ENCODE data around the gene TCF7L2.

The TCF7L2 gene

DNA sequence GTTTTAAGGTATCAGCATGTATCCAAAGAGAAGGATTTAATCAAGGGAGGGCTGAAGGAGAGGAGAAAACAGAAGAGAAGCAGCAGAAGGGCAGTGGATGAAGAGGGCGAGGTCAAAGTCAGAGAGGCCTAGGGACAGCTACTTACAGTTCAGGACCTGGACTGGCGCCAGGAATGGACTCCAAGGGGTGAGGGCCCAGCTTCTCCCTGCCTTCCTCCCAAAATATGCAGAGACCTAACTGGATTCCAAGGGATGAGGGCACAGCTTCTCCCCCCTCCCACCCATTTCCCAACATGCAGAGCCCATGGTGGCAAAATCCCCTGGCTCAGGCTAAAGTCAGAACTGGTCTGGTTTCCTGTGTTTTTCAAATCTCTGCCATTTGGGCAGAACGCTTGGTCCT is 3.4 kb upstream of the TCF7L2 start:
- DNase-seq (ENCODE audit: low read depth in 2 of 2) = no peak

DNA sequence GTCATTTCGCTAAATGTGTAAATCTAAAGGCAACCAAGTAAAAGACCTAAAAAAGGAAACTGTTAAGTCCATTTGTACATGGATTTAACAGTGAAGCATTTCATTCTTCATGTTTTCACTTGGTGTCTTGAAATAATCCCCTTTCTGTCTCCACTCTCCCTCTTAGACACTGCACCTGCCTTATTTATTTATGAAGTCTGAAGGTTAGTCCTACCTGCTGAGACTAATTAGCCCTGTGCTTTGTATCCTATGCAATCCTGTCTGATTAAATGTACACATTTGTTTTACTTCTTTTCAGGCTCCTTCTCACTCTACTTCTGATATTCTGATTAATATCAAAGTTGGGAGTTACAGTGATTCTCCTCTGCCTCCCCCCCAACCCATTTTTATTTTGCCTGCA is 1.9 kb upstream of the TCF7L2 start:
- no peak for DNase-seq (ENCODE audit: low read depth in 2 of 2)

DNA sequence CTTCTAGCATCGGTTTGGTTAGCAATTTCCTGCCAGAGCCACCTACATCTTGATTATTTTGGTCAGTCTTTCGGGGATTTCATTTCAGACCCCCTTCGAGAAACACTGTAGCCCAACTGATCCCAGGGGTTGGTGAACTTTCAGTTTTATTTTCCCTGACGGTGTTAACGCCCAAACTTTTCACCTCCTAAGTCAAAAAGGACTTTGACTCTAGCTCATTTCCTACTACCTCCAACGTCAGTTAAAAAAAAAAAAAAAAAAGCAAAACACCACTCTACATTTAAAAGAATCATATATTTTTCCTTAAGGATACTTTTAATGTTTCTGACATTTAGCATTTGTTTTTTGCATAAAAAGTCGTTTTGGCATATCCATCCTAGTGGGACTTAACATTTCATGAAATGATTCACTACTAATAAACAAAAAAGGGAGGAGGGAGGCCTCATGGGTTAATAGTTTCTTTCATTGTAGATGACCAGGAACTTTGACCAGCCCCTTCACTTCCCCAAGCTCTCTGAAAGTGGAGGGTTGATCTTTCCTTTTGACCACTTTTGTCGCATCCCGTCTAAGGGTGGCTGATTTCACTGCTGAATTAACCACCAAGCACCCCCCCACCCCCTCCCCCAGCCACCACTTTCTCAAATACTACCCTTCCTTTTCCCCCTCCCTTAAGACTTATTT is 764 bp upstream of the TCF7L2 start:
- DNase-seq (ENCODE audit: low read depth in 2 of 2) = no peak

DNA sequence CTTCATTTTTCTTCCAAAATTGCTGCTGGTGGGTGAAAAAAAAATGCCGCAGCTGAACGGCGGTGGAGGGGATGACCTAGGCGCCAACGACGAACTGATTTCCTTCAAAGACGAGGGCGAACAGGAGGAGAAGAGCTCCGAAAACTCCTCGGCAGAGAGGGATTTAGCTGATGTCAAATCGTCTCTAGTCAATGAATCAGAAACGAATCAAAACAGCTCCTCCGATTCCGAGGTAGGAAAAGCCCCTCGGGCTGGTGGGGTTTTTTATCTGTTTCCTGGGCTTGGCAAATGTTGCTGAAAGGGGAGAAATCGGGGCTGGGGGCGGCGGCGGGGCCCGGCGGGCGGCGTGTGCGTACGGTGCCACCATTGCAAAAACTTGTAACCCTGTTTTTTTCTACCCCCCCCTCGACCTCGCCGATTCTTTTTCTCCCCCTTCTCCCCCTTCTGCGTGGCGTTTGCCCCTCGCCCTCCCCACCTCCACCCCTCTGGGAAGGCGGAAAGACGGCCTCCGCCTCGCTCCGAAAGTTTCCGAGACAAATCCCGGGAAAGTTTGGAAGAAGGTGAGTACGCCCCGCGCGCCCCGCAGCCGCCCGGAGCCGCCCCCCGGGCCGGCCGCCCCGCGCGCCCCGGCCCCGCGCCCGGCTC is 789 bp downstream of the TCF7L2 start:
- no peak for DNase-seq (ENCODE audit: low read depth in 2 of 2)

DNA sequence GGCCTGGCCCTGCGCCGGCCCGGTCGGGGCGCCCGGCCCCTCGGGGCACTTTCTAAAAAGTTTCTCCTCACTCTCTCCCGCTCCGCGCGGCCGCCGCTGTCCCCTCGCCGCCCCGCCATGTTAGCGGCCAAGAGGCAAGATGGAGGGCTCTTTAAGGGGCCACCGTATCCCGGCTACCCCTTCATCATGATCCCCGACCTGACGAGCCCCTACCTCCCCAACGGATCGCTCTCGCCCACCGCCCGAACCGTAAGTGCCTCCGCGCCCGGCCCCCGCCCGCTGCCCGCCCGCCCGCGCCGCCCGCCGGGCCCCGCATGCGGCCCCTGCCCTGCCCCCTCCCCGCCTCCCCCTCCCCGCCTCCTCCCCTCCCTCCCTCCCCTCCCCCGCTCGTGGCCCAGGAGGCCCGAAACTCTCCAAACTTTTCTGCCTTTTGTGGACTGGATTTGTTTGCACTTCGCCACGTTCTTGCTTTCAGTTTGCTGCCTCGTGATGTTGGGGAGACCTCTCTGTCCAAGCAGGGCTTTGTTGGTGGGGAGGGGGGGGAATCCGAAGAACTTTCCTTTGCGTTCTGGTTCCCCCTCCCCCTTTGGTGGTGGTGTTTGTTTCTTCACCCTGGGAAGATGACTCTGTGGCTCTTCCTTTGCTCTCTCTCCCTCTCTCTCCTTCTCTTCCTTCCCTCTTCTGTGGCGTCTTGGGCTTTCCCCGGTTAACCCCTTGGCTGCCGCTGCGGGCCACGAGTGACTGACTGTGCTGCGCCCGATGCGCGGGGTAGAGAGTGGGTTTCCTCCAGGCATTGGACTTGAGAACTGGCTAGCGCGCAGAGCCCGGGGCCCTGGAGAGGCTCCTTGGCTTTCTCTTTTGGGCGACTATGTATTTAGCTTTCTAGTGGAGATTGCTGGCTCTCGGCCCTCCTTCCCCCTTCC is 1.6 kb downstream of the TCF7L2 start:
- no peak for DNase-seq (ENCODE audit: low read depth in 2 of 2)

DNA sequence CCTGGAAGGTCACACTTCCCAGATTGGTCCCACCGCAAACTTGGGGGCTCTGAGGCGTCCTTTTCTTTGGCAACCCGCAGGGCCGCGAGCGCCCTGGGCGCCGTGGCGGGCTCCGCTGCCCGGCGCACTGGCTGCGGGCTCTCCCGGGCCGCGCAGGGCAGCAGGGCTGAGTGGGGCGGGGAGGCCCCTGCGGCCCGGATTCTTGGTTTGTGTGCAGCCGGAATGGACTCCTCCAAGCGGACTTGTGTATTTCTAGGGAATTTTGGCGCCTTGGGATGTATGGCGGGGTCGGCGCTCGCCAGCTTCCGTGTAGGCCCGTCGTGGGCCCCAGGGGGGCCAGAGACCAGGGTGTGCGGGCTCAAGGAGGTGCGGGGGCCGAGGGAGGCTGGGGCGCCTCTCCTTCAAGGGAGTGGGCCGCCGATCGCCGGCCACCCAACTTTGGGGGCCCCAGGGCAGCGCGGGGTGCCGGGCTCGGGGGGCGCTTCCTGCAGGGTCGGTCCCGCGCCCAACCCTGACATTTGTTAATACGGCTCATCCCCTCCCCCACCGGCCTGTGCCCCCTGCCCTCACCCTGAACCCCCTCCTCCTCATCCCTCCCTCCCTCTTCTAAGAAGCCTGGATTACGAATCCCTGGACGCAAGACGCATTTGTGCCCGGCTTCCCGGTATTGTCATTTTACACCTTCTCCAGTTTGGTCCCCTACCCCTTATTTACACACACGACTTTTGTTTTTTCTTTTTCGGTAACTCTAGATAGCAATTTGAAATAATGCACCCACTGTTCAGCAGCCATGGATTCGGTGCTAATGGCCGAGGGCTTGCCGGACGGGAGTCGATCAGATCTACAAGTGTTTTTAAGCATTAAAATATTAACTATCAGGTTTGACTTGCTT is 2.5 kb downstream of the TCF7L2 start:
- DNase-seq (ENCODE audit: low read depth in 2 of 2) = no peak

DNA sequence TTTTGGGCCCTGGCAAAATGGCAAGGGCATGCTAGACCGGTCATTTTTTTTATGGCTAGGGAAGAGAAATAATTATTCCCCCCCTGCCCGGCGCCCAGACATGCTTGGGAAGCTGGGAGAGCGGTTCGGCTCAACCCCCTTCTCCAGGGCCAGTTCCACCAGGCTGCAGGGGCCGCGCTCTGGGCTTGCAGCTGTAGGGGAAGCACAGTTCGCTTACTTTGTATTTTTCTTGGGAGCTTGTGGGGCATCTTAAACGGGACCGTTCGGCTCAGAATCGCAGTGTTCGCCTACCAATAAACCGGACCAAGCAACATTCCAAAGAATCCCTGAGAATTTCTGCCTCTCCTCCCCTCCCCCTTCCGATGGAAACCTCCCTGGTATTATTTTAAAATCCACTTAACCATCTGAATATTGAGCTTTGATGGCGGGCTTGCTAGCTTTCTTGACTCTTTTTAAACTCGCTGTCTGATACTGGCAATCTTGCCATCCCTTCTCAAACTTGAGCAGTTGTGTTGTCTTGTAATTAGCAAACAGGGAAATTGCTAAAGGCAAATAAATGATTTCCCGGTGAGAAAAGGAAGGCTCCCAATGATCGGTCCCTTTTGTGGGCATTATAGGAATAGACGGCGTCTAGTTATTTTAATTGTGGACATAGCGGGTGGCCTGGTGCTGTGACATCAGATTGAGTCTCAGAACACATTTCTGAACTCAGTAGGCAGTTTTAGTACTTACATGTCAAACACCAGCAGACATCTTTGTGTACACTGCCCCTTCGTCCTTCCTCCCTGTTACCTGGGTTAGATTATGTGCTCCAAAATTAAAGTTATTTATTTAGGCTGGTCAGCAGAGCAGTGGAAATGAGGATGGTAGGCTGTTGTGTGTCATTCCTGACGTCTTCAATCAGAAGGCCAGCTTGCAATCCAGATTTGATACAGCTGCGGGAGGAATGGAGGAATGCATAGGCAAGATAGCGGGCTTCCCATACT is 3.4 kb downstream of the TCF7L2 start:
- no peak for DNase-seq (ENCODE audit: low read depth in 2 of 2)

DNA sequence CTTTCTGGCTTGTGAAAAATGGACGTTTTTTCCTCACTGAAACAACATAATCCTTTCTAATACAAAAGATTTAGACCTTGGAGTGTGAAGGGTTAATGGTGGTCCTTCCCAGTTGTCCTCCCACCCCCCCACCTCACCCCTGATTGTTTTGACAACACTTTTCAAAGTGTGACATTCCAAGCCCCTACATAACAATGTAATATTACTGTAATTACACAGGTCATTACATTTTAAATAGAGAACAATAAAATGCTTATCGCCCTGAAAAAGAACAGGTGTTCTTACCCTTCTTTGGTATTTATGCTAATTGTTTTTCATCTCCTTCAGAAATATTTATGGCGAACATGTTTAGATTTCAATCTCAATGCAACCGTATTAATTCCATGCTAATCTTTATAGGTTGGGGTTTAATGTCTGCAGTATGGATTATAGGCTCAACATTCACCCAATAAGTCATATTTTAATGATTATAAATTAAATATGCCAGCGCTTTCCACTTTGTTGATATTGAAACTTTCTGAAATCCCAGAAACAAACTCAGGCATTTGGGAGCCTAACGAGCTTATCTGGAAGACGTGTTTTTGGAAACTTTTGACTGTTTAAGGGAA is 5.0 kb downstream of the TCF7L2 start:
- DNase-seq (ENCODE audit: low read depth in 2 of 2) = no peak

DNA sequence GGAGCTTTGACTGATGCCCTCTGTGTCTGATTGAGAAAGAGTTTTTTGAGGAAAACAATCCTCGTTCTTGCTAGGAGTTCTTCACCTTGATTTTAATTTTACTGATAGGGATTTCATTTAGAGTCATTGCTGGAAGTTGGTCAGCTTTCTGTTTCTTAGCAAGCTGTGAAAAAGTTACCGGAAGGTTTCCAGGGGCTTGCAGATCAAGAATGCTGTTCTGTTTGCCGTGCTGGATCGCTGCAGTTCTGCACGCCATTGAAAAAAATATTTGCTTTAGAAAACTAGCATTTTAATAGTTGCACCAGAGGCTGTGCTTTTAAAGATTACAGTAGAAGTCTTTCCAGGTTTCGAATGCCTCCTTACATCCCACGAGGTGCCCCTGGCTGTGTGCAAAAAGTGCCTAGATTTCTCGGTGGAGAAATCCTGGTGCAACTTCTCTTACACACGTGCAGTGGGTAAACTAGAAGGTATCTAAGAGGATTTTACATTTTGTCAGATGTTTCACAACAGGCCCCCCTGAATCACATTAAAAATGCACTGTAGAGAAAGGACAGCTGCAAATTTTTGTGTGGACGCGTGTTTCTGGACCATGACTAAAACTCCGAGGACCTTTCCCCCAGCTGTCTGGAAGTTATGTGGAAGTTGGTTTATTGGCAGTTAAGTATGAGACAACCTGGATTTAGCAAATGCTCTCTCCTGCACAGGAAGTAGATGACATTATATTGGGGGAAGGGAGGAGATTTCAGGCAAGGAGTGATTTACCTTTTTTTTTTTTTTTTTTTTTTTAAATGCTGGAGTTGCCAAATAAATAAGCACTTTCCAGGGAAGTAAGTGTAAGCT is 5.8 kb downstream of the TCF7L2 start:
- no peak for DNase-seq (ENCODE audit: low read depth in 2 of 2)

DNA sequence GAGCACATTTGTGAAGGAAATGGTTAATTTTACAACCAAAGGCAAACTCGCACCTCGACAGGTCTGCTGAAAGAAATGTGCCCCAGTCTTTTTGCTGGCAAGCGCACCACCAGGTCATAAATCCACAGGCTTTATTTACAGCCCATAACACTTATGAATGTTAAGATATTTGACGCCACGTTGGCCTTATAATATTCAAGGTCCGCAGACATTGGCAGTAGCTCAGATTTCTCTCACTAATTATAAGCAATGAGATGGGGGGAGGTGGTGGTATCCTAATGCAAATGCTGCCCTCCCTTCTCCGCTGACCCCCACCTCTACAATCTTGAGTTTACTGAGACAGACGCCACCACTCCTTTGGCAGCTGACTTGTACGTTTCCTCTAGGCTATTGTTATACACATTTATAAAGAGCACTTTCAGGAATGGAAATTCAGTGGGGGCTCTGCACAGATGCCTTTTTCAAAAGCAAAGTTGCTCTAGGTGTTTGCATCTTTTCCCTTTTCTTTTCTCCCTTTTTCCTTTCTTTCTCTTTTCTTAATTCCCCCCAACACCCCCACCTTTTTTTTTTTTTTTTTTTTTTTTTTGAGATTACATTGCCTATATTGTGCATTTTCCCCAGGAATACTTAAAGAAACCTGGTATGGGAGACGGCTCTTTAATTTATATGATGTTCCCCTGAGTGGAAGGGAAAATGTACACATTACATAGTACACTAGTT is 6.7 kb downstream of the TCF7L2 start:
- no peak for DNase-seq (ENCODE audit: low read depth in 2 of 2)

DNA sequence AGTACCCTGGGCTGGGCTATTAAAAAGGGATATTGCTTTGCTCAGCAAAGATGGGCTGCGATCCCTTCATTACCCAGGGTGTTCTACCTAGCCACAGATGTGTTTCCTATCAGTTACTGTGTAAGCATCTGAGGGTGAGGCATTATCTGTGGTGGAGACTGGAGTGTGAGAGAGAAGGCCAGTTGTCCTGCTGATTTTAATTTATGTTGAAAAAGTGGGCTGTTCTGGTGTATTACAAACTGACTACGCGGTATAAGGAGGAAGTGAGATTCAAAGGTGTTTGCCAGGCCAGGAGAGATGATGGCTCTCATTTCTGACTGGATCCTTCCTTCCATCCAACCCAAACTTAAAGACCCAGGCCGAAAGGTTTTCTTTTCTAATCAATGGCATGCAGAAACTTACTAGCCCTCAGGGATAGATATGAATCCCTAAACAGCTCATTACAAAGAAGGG is 7.6 kb downstream of the TCF7L2 start:
- no peak for DNase-seq (ENCODE audit: low read depth in 2 of 2)

DNA sequence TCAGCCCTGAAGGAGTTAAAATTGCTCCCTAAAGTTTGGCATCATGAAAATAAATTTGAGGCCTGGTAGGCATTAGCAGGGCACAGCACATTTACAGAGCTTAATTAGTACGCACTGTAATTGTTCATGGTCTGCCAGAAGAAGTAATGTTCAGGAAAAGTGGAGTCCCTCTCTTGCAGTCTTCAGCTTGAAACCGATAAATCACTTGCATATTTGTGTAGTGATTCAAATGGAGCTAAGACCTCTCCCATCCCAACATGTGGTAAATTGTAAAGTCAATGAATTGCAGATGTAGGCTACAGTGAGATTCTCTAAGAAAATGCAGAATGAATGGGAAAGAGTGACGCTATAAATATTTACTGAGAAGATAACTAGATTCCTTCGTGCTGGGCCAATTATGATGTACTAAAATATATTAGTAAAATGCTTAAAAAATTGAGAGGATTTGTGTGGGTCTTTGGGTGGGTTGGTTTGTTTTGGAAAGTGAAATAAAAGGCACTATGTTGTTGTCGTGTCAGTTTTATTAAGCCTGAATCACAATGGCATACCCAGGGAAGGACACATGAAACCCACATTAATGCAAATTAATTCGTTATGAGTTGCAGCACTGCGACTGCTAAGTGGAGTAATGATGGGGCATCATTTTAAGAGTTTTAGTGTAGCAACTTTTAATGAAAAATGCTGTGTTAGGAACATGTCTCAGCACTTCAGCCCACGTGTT is 8.4 kb downstream of the TCF7L2 start:
- no peak for DNase-seq (ENCODE audit: low read depth in 2 of 2)

DNA sequence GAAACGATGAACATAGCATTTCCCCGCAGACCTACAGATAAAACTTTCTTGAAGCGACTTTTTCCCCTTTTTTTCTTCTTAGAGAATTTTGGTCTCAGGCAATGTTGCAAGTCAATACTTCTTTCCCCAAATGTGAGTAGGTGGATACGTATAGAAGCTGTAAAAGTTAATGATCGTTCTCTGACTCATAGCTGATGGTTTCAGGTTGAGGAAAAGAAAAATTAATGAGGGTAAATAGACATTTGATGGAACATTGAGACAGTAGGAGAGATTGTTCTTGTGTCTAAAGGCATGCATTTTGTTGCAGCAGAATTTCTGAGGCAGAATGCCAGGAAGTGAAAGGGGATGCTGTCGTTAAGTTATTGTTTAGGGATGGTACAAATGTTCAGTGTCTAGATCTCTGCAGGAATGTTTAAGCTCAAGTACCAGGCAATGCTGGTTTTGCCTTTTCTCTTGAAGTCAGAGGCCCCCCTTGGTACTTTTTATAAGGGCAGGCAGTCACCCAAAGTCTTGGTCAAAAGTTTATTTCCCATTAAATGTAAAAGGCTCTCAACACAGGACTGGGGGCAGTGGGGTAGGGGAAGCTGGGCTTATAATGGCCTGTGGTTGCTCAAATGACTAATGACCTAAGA is 9.3 kb downstream of the TCF7L2 start:
- no peak for DNase-seq (ENCODE audit: low read depth in 2 of 2)

DNA sequence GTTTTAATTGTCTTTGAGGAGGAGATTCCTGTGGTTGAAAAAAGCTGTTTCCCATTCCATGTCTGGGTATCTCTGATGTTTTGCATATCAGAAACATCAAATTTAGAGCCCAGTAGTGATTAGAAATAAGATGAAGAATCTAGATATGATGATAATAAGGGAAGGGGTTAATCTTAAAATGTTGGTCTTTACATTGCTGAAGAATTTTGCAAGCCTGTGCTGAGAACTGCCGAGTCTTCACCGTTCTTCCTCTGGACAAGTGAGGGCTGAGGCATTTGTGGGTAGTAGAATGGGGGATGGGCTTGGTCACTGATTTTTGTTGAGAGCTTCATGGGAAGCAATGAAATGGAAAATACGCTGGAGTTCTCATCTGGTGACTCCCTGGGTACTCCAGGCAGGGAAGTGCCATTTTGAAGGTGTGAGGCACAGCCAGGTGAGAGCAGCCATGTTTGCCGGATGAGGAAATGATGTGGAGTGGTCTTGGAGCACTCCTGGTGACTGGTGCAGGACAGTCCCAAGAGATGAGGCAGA is 10.2 kb downstream of the TCF7L2 start:
- DNase-seq (ENCODE audit: low read depth in 2 of 2) = no peak

DNA sequence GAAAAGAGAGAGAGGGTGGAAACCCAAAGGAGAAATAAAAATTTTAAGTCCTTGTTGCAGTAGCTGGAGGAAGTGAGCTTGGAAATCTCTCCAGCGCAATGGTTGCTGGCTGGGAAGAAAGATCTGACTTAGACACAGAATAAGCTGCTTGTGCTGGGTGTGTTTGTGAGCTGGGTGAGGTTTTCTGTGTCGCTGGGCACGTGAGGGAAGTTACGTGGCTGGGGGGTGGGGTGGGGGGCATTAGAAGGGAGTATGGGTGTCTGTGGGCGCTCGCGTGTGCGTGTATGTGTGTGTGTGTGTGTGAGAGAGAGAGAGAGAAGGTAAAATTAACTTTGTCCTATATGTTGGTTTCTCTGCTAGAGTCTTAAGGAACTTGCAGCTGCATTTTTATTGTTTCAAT is 11.6 kb downstream of the TCF7L2 start:
- no peak for DNase-seq (ENCODE audit: low read depth in 2 of 2)

DNA sequence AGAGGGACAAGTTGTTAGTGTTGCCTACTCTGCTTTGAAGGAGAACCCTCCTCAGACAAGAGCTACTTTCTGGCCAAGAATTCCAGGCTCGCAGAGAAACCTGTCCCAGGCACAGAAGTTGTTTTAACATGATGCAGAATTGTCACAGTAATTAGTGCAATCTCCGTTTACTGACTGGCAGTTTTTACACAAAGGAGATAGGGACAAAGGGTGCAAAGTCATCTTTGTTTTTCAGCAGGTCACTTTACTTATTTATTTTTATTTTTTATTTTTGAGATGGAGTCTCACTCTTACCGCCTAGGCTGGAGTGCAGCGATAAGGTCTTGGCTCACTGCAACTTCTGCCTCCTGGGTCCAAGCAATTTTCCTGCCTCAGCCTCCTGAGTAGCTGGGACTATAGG is 12.3 kb downstream of the TCF7L2 start:
- DNase-seq (ENCODE audit: low read depth in 2 of 2) = no peak

DNA sequence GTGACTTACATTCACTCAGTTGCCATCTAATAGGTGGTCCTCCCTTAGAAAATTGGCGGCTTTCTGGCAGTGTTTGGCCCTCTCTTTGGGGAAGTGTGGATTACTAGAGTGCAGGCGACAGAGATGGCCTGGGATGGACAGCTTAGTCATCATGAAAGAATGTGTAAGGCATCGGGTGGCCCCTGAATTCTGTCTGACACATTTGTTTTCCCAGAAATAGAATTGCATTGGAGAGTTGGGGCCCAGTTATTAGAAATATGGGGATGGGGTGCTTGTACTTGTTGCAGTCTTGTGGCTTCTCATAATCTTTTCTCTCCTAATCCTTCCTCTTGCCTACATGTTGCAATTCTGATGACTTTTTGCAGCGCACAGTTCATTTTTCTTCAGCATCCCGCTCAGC is 13.8 kb downstream of the TCF7L2 start:
- no peak for DNase-seq (ENCODE audit: low read depth in 2 of 2)

Data from stimulated activated CD4-positive, alpha-beta T cell treated with anti-CD3 and anti-CD28 coated beads, Interleukin-4, amount 100 ng/mL, for 48 hours (primary cell).